HepG2 (cell line): ENCODE measurements around the gene IL17RC. TPM values are rescaled to one million over a fixed set of nuclear protein-coding genes. Genes with fewer than 3 reads are reported as not detected.

Experiments used
- BORCS8-MEF2B ChIP-seq: sonication (generic); formaldehyde crosslinking; IDR thresholded peaks from 2 replicates; pipeline ENCODE4 v1.8.0; 2022; ENCODE audit warnings: mild to moderate bottlenecking, missing genetic modification reagents
- CCDC6 ChIP-seq: sonication (generic); formaldehyde crosslinking; IDR thresholded peaks from 2 replicates; pipeline ENCODE4 v1.8.1; 2022; ENCODE audit warnings: mild to moderate bottlenecking, missing genetic modification reagents, moderate library complexity
- CENPX ChIP-seq: sonication (generic); formaldehyde crosslinking; IDR thresholded peaks from 2 replicates; pipeline ENCODE4 v1.9.0; 2021; ENCODE audit warnings: mild to moderate bottlenecking, missing genetic modification reagents, moderate library complexity
- DBP ChIP-seq: sonication (generic); formaldehyde crosslinking; IDR thresholded peaks from 2 replicates; pipeline ENCODE4 v1.4.0; 2020; ENCODE audit warnings: missing genetic modification reagents; ENCODE audit errors: not compliant biosample characterization
- FOSL2 ChIP-seq: sonication (generic); formaldehyde crosslinking; IDR thresholded peaks from 2 replicates; pipeline ENCODE4 v1.4.0; 2020; ENCODE audit warnings: missing genetic modification reagents
- GFI1 ChIP-seq: sonication (generic); formaldehyde crosslinking; IDR thresholded peaks from 2 replicates; pipeline ENCODE4 v1.5.0; 2020; ENCODE audit warnings: missing genetic modification reagents, mild to moderate bottlenecking, borderline replicate concordance
- HIVEP1 ChIP-seq: sonication (generic); formaldehyde crosslinking; IDR thresholded peaks from 2 replicates; pipeline ENCODE4 v1.4.0; 2020; ENCODE audit warnings: mild to moderate bottlenecking, missing genetic modification reagents
- HNF4A ChIP-seq: sonication (generic); formaldehyde crosslinking; IDR thresholded peaks from 2 replicates; pipeline ENCODE4 v1.4.0; 2020; ENCODE audit warnings: missing genetic modification reagents
- IRF2 ChIP-seq: IDR thresholded peaks from 2 replicates; pipeline ENCODE4 v1.6.1; 2018; ENCODE audit warnings: missing genetic modification reagents, missing compliant biosample characterization
- MYPOP ChIP-seq: sonication (generic); formaldehyde crosslinking; IDR thresholded peaks from 2 replicates; pipeline ENCODE4 v1.8.1; 2023; ENCODE audit warnings: mild to moderate bottlenecking, moderate library complexity, missing genetic modification reagents
- POLR2G ChIP-seq: fragments of 200-400 bp; formaldehyde crosslinking; IDR thresholded peaks from 2 replicates; pipeline ENCODE4 v1.6.1; 2018; ENCODE audit warnings: mild to moderate bottlenecking, low read depth, low read length, moderate library complexity
- SIN3B ChIP-seq: fragments of 150-350 bp; IDR thresholded peaks from 2 replicates; pipeline ENCODE4 v1.6.1; 2014; ENCODE audit warnings: low read length
- ZNF101 ChIP-seq: sonication (generic); formaldehyde crosslinking; IDR thresholded peaks from 2 replicates; pipeline ENCODE4 v1.4.0; 2020; ENCODE audit warnings: mild to moderate bottlenecking, low read depth, missing genetic modification reagents, borderline replicate concordance
- ZNF333 ChIP-seq: sonication (generic); formaldehyde crosslinking; IDR thresholded peaks from 2 replicates; pipeline ENCODE4 v1.4.0; 2020; ENCODE audit warnings: mild to moderate bottlenecking, missing genetic modification reagents, borderline replicate concordance
- ZNF558 ChIP-seq: sonication (generic); formaldehyde crosslinking; IDR thresholded peaks from 2 replicates; pipeline ENCODE4 v1.9.0; 2022; ENCODE audit warnings: mild to moderate bottlenecking, missing genetic modification reagents, borderline replicate concordance
- ZNF589 ChIP-seq: sonication (generic); formaldehyde crosslinking; conservative IDR thresholded peaks from 2 replicates; pipeline ENCODE4 v1.8.0; 2022; ENCODE audit warnings: mild to moderate bottlenecking, moderate library complexity, missing genetic modification reagents
- ZNF747 ChIP-seq: sonication (generic); formaldehyde crosslinking; IDR thresholded peaks from 2 replicates; pipeline ENCODE4 v1.8.1; 2023; ENCODE audit warnings: missing genetic modification reagents, mild to moderate bottlenecking, borderline replicate concordance
- polyA plus RNA-seq, 8 experiments: library from polyadenylated mRNA; depleted of rRNA in 3 of 8; stranded (reverse) in 7 of 8; unstranded in 1 of 8; fragments of >200 nt; fragmentation: Illumina TruSeq in 4 of 8; extraction: Trizol in 4 of 8; gene quantifications; 2 replicates each; pipeline versions ENCODE4 v1.2.1 to v1.2.3, GENCODE V29; 2011 to 2016; ENCODE audit warnings: low read depth in 4 of 8, missing spikeins in 1 of 8, mixed read lengths in 1 of 8; ENCODE audit not compliant: insufficient read depth in 1 of 8
- total RNA-seq, 5 experiments: library from RNA; depleted of rRNA; stranded (reverse); fragments of >200 nt; fragmentation: Illumina TruSeq; extraction: Trizol; gene quantifications; 2 replicates each; pipeline ENCODE4 v1.2.3, GENCODE V29; 2016; ENCODE audit warnings: low read depth in 1 of 5
- TF ChIP-seq, protein P1 (sequence below): sonication (generic); formaldehyde crosslinking; IDR thresholded peaks from 2 replicates; pipeline ENCODE4 v1.9.0; 2021; ENCODE audit warnings: missing genetic modification reagents, borderline replicate concordance
- TF ChIP-seq, protein P2 (sequence below): sonication (generic); formaldehyde crosslinking; IDR thresholded peaks from 2 replicates; pipeline ENCODE4 v1.5.1; 2020; ENCODE audit warnings: missing genetic modification reagents, mild to moderate bottlenecking, borderline replicate concordance
- TF ChIP-seq, protein P3 (sequence below): IDR thresholded peaks from 2 replicates; pipeline ENCODE4 v1.6.1; 2016; ENCODE audit warnings: low read depth, borderline replicate concordance
- TF ChIP-seq, protein P4 (sequence below): IDR thresholded peaks from 2 replicates; pipeline ENCODE4 v1.6.1; 2016; ENCODE audit warnings: mild to moderate bottlenecking, missing biosample characterization, missing genetic modification reagents

IL17RC gene
- total and polyA plus RNA-seq, 2 of the 13 experiments (the other 11 are each of a cell fraction or from before 2014, with no cell fraction given) = 20.7 to 24.0 TPM

- TF ChIP-seq MYPOP (CRISPR knock-in tag) (peak; percentile 71; the same call in 1 of the 2 replicates), SIN3B (0 out of 2 replicates have a peak, but pooled peaks have one; percentile 60), ZNF333 (CRISPR knock-in tag) (peak; percentile 19), ZNF747 (CRISPR knock-in tag) (no peak), IRF2 (0 out of 2 replicates have a peak, but pooled peaks have one; percentile 25), GFI1 (CRISPR knock-in tag) (0 out of 2 replicates have a peak, but pooled peaks have one; percentile 40), CENPX (CRISPR knock-in tag) (no peak), CCDC6 (CRISPR knock-in tag) (peak; percentile 65; the same call in 1 of the 2 replicates), ZNF558 (CRISPR knock-in tag) (peak; percentile 71; the same call in 1 of the 2 replicates), ZNF589 (no peak), BORCS8-MEF2B (CRISPR knock-in tag) (peak; percentile 20; the same call in 1 of the 2 replicates), HIVEP1 (CRISPR knock-in tag) (no peak), FOSL2 (CRISPR knock-in tag) (peak; percentile 46; the same call in 1 of the 2 replicates), ZNF101 (CRISPR knock-in tag) (0 out of 2 replicates have a peak, but pooled peaks have one; percentile 79), HNF4A (CRISPR knock-in tag) (no peak), DBP (CRISPR knock-in tag) (peak; percentile 52), POLR2G (peak; percentile 87)
- TF ChIP-seq, protein P1, sequence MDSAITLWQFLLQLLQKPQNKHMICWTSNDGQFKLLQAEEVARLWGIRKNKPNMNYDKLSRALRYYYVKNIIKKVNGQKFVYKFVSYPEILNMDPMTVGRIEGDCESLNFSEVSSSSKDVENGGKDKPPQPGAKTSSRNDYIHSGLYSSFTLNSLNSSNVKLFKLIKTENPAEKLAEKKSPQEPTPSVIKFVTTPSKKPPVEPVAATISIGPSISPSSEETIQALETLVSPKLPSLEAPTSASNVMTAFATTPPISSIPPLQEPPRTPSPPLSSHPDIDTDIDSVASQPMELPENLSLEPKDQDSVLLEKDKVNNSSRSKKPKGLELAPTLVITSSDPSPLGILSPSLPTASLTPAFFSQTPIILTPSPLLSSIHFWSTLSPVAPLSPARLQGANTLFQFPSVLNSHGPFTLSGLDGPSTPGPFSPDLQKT (CRISPR knock-in tag) = no peak
- TF ChIP-seq, protein P2, sequence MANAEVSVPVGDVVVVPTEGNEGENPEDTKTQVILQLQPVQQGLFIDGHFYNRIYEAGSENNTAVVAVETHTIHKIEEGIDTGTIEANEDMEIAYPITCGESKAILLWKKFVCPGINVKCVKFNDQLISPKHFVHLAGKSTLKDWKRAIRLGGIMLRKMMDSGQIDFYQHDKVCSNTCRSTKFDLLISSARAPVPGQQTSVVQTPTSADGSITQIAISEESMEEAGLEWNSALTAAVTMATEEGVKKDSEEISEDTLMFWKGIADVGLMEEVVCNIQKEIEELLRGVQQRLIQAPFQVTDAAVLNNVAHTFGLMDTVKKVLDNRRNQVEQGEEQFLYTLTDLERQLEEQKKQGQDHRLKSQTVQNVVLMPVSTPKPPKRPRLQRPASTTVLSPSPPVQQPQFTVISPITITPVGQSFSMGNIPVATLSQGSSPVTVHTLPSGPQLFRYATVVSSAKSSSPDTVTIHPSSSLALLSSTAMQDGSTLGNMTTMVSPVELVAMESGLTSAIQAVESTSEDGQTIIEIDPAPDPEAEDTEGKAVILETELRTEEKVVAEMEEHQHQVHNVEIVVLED (CRISPR knock-in tag) = peak; percentile 82
- TF ChIP-seq, protein P3, sequence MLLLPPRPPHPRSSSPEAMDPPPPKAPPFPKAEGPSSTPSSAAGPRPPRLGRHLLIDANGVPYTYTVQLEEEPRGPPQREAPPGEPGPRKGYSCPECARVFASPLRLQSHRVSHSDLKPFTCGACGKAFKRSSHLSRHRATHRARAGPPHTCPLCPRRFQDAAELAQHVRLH (CRISPR knock-in tag) = peak; percentile 39; the same call in 1 of the 2 replicates
- TF ChIP-seq, protein P4, sequence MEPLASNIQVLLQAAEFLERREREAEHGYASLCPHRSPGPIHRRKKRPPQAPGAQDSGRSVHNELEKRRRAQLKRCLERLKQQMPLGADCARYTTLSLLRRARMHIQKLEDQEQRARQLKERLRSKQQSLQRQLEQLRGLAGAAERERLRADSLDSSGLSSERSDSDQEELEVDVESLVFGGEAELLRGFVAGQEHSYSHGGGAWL (CRISPR knock-in tag) = peak; percentile 78
Measured at GRCh38 chr3:9933561-9934234, 16.8 kb downstream of the IL17RC start, which contains the start of gene CRELD1 (continued).
